Measurements from ENCODE around the gene TTLL1.

DNA sequence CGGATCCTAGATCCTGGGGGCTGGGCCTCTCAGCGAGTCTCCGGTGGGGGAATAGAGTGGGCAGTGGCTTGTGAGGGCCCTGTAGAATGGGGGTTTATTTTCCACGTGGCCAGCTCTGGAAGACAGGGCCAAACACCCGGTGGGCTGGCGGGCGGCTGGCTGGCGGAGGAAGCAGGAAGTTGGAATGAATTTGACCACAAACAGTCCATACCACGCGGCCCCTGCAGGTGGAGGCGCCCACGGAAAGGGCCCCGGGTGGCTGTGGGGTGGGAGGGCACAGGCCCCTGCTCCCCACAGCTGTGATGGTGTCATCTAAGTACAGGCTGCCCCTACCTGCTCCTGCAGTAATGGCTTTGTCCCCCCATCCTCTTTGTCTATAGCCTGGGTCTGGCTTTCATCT lies 38.9 kb upstream of the TTLL1 start:
- TF ChIP-seq, protein P1, sequence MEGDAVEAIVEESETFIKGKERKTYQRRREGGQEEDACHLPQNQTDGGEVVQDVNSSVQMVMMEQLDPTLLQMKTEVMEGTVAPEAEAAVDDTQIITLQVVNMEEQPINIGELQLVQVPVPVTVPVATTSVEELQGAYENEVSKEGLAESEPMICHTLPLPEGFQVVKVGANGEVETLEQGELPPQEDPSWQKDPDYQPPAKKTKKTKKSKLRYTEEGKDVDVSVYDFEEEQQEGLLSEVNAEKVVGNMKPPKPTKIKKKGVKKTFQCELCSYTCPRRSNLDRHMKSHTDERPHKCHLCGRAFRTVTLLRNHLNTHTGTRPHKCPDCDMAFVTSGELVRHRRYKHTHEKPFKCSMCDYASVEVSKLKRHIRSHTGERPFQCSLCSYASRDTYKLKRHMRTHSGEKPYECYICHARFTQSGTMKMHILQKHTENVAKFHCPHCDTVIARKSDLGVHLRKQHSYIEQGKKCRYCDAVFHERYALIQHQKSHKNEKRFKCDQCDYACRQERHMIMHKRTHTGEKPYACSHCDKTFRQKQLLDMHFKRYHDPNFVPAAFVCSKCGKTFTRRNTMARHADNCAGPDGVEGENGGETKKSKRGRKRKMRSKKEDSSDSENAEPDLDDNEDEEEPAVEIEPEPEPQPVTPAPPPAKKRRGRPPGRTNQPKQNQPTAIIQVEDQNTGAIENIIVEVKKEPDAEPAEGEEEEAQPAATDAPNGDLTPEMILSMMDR (conservative IDR thresholded peaks at IDR 0.05; ENCODE audit: low read depth in 2 of 2): no peak
- TF ChIP-seq, protein P2, sequence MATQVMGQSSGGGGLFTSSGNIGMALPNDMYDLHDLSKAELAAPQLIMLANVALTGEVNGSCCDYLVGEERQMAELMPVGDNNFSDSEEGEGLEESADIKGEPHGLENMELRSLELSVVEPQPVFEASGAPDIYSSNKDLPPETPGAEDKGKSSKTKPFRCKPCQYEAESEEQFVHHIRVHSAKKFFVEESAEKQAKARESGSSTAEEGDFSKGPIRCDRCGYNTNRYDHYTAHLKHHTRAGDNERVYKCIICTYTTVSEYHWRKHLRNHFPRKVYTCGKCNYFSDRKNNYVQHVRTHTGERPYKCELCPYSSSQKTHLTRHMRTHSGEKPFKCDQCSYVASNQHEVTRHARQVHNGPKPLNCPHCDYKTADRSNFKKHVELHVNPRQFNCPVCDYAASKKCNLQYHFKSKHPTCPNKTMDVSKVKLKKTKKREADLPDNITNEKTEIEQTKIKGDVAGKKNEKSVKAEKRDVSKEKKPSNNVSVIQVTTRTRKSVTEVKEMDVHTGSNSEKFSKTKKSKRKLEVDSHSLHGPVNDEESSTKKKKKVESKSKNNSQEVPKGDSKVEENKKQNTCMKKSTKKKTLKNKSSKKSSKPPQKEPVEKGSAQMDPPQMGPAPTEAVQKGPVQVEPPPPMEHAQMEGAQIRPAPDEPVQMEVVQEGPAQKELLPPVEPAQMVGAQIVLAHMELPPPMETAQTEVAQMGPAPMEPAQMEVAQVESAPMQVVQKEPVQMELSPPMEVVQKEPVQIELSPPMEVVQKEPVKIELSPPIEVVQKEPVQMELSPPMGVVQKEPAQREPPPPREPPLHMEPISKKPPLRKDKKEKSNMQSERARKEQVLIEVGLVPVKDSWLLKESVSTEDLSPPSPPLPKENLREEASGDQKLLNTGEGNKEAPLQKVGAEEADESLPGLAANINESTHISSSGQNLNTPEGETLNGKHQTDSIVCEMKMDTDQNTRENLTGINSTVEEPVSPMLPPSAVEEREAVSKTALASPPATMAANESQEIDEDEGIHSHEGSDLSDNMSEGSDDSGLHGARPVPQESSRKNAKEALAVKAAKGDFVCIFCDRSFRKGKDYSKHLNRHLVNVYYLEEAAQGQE (IDR thresholded peaks at IDR 0.05; ENCODE audit: unreplicated experiment): no peak
- TF ChIP-seq POLR2AphosphoS5 (IDR thresholded peaks at IDR 0.05; ENCODE audit: low read depth): no peak

Data from GM23338 (cell line).